Measurements from ENCODE around the gene ZNF385D.

The ZNF385D gene

GRCh38 chr3:21694506-21694905 lies 56.5 kb downstream of the ZNF385D start:
- H3K4me1 ChIP-seq = no peaks in the 10 kb centered on the region
- no peaks in the 10 kb centered on the region for H3K27me3 ChIP-seq (ENCODE audit: low read depth)
- no peaks in the 10 kb centered on the region for H3K9me3 ChIP-seq
- no peak for DNase-seq (ENCODE audit: low spot score in 2 of 2)
- in situ Hi-C loops (cut with MboI; ENCODE audit: low sequenced_read_pairs) = no loop called here
- no peaks in the 10 kb centered on the region for H3K36me3 ChIP-seq (replicated peaks)
- H3K4me3 ChIP-seq = no peak overlapping the region

- no peak for DNase-seq (ENCODE audit: low spot score in 2 of 2)
- H3K4me3 ChIP-seq = no peak overlapping the region
- no peaks in the 10 kb centered on the region for H3K27me3 ChIP-seq (ENCODE audit: low read depth)
- in situ Hi-C loops (cut with MboI; ENCODE audit: low sequenced_read_pairs) = no loop called here
- no peaks in the 10 kb centered on the region for H3K36me3 ChIP-seq (replicated peaks)
- H3K9me3 ChIP-seq = no peaks in the 10 kb centered on the region
- no peaks in the 10 kb centered on the region for H3K4me1 ChIP-seq
These were observed 60.0 kb downstream of the ZNF385D start for GRCh38 chr3:21691036-21691435.

- Histone ChIP-seq H3K4me3 (no peak overlapping the region), H3K4me1 (no peaks in the 10 kb centered on the region), H3K27me3 (ENCODE audit: low read depth) (no peaks in the 10 kb centered on the region), H3K9me3 (no peaks in the 10 kb centered on the region), H3K36me3 (replicated peaks) (no peaks in the 10 kb centered on the region)
- DNase-seq (ENCODE audit: low spot score in 2 of 2) = no peak
- in situ Hi-C loops (cut with MboI; ENCODE audit: low sequenced_read_pairs) = no loop called here
These were observed 68.8 kb downstream of the ZNF385D start for GRCh38 chr3:21682206-21682605.

- DNase-seq (ENCODE audit: low spot score in 2 of 2) = no peak
- no peak overlapping the region for H3K4me3 ChIP-seq
- in situ Hi-C loops (cut with MboI; ENCODE audit: low sequenced_read_pairs) = no loop called here
- no peaks in the 10 kb centered on the region for H3K4me1 ChIP-seq
- no peaks in the 10 kb centered on the region for H3K36me3 ChIP-seq (replicated peaks)
- no peaks in the 10 kb centered on the region for H3K9me3 ChIP-seq
- H3K27me3 ChIP-seq (ENCODE audit: low read depth) = no peaks in the 10 kb centered on the region
These were observed 77.6 kb downstream of the ZNF385D start for GRCh38 chr3:21673393-21673792.

- H3K4me3 ChIP-seq = no peak overlapping the region
- in situ Hi-C loops (cut with MboI; ENCODE audit: low sequenced_read_pairs) = no loop called here
- no peaks in the 10 kb centered on the region for H3K27me3 ChIP-seq (ENCODE audit: low read depth)
- H3K9me3 ChIP-seq = no peaks in the 10 kb centered on the region
- no peaks in the 10 kb centered on the region for H3K36me3 ChIP-seq (replicated peaks)
- DNase-seq (ENCODE audit: low spot score in 2 of 2) = no peak
- no peaks in the 10 kb centered on the region for H3K4me1 ChIP-seq
These were observed 78.7 kb downstream of the ZNF385D start for GRCh38 chr3:21672303-21672702.

- in situ Hi-C loops (cut with MboI; ENCODE audit: low sequenced_read_pairs) = no loop called here
- no peaks in the 10 kb centered on the region for H3K9me3 ChIP-seq
- H3K27me3 ChIP-seq (ENCODE audit: low read depth) = no peaks in the 10 kb centered on the region
- H3K4me3 ChIP-seq = no peak overlapping the region
- no peak for DNase-seq (ENCODE audit: low spot score in 2 of 2)
- H3K36me3 ChIP-seq (replicated peaks) = no peaks in the 10 kb centered on the region
- no peaks in the 10 kb centered on the region for H3K4me1 ChIP-seq
These were observed 80.6 kb downstream of the ZNF385D start for GRCh38 chr3:21670386-21670785.

GRCh38 chr3:21668012-21668411 lies 83.0 kb downstream of the ZNF385D start:
- Histone ChIP-seq H3K36me3 (replicated peaks) (no peaks in the 10 kb centered on the region), H3K4me3 (no peak overlapping the region), H3K27me3 (ENCODE audit: low read depth) (no peaks in the 10 kb centered on the region), H3K9me3 (no peaks in the 10 kb centered on the region), H3K4me1 (no peaks in the 10 kb centered on the region)
- in situ Hi-C loops (cut with MboI; ENCODE audit: low sequenced_read_pairs) = no loop called here
- DNase-seq (ENCODE audit: low spot score in 2 of 2) = no peak

- no peaks in the 10 kb centered on the region for H3K36me3 ChIP-seq (replicated peaks)
- H3K4me3 ChIP-seq = no peak overlapping the region
- H3K4me1 ChIP-seq = no peaks in the 10 kb centered on the region
- H3K9me3 ChIP-seq = no peaks in the 10 kb centered on the region
- in situ Hi-C loops (cut with MboI; ENCODE audit: low sequenced_read_pairs) = no loop called here
- DNase-seq (ENCODE audit: low spot score in 2 of 2) = no peak
- no peaks in the 10 kb centered on the region for H3K27me3 ChIP-seq (ENCODE audit: low read depth)
These were observed 85.4 kb downstream of the ZNF385D start for GRCh38 chr3:21665444-21666100.

GRCh38 chr3:21664996-21665395 lies 86.0 kb downstream of the ZNF385D start:
- Histone ChIP-seq H3K9me3 (no peaks in the 10 kb centered on the region), H3K27me3 (ENCODE audit: low read depth) (no peaks in the 10 kb centered on the region), H3K4me1 (no peaks in the 10 kb centered on the region), H3K36me3 (replicated peaks) (no peaks in the 10 kb centered on the region), H3K4me3 (no peak overlapping the region)
- no peak for DNase-seq (ENCODE audit: low spot score in 2 of 2)
- in situ Hi-C loops (cut with MboI; ENCODE audit: low sequenced_read_pairs) = no loop called here

GRCh38 chr3:21662403-21662802 lies 88.6 kb downstream of the ZNF385D start:
- no peaks in the 10 kb centered on the region for H3K36me3 ChIP-seq (replicated peaks)
- H3K4me1 ChIP-seq = no peaks in the 10 kb centered on the region
- no peaks in the 10 kb centered on the region for H3K27me3 ChIP-seq (ENCODE audit: low read depth)
- DNase-seq (ENCODE audit: low spot score in 2 of 2) = no peak
- in situ Hi-C loops (cut with MboI; ENCODE audit: low sequenced_read_pairs) = no loop called here
- no peak overlapping the region for H3K4me3 ChIP-seq
- no peaks in the 10 kb centered on the region for H3K9me3 ChIP-seq

GRCh38 chr3:21654662-21655061 lies 96.3 kb downstream of the ZNF385D start:
- in situ Hi-C loops (cut with MboI; ENCODE audit: low sequenced_read_pairs) = no loop called here
- Histone ChIP-seq H3K36me3 (replicated peaks) (no peaks in the 10 kb centered on the region), H3K4me1 (no peaks in the 10 kb centered on the region), H3K4me3 (no peak overlapping the region), H3K9me3 (no peaks in the 10 kb centered on the region), H3K27me3 (ENCODE audit: low read depth) (no peaks in the 10 kb centered on the region)
- no peak for DNase-seq (ENCODE audit: low spot score in 2 of 2)

GRCh38 chr3:21654241-21654640 lies 96.8 kb downstream of the ZNF385D start:
- Histone ChIP-seq H3K4me3 (no peak overlapping the region), H3K9me3 (no peaks in the 10 kb centered on the region), H3K4me1 (no peaks in the 10 kb centered on the region), H3K27me3 (ENCODE audit: low read depth) (no peaks in the 10 kb centered on the region), H3K36me3 (replicated peaks) (no peaks in the 10 kb centered on the region)
- DNase-seq (ENCODE audit: low spot score in 2 of 2) = no peak
- in situ Hi-C loops (cut with MboI; ENCODE audit: low sequenced_read_pairs) = no loop called here

- no peak for DNase-seq (ENCODE audit: low spot score in 2 of 2)
- H3K9me3 ChIP-seq = no peaks in the 10 kb centered on the region
- H3K4me3 ChIP-seq = no peak overlapping the region
- H3K36me3 ChIP-seq (replicated peaks) = no peaks in the 10 kb centered on the region
- no peaks in the 10 kb centered on the region for H3K4me1 ChIP-seq
- H3K27me3 ChIP-seq (ENCODE audit: low read depth) = no peaks in the 10 kb centered on the region
- in situ Hi-C loops (cut with MboI; ENCODE audit: low sequenced_read_pairs) = no loop called here
These were observed 101.5 kb downstream of the ZNF385D start for GRCh38 chr3:21649519-21649918.

GRCh38 chr3:21647961-21648360 lies 103.0 kb downstream of the ZNF385D start:
- DNase-seq (ENCODE audit: low spot score in 2 of 2) = no peak
- in situ Hi-C loops (cut with MboI; ENCODE audit: low sequenced_read_pairs) = no loop called here
- Histone ChIP-seq H3K9me3 (no peaks in the 10 kb centered on the region), H3K27me3 (ENCODE audit: low read depth) (no peaks in the 10 kb centered on the region), H3K4me3 (no peak overlapping the region), H3K4me1 (no peaks in the 10 kb centered on the region), H3K36me3 (replicated peaks) (no peaks in the 10 kb centered on the region)

All from HAP-1 (cell line).